Vagina (tissue), 2 donors: ENCODE data around the gene OR8B12.

Experiments
- CTCF ChIP-seq, 3 experiments: fragments of 450-650 bp in 2 of 3; fragments of 200-600 bp in 1 of 3; sonication (generic) in 1 of 3; IDR thresholded peaks; one replicate each; pipeline ENCODE4 v1.5.1; 2017 to 2019; ENCODE audit warnings: antibody characterized with exemption in 3 of 3, mild to moderate bottlenecking in 2 of 3, moderate library complexity in 2 of 3
- POLR2A ChIP-seq, 2 donors: fragments of 450-650 bp; IDR thresholded peaks; one replicate each; pipeline ENCODE4 v1.6.1; 2017; ENCODE audit warnings: antibody characterized with exemption in 2 of 2, mild to moderate bottlenecking in 2 of 2, moderate library complexity in 2 of 2
- POLR2AphosphoS5 ChIP-seq, 2 donors: sonication (generic); formaldehyde crosslinking; IDR thresholded peaks; one replicate each; pipeline ENCODE4 v1.9.0; 2017; ENCODE audit warnings: antibody characterized with exemption in 2 of 2, mild to moderate bottlenecking in 2 of 2, low read depth in 1 of 2; ENCODE audit not compliant: insufficient read depth in 1 of 2

GRCh38 chr11:124493016-124493655 is 50.3 kb downstream of the OR8B12 start:
- TF ChIP-seq POLR2AphosphoS5 (IDR thresholded peaks at IDR 0.05; ENCODE audit: insufficient read depth in 1 of 2, low read depth in 1 of 2): no peak
- no peak for TF ChIP-seq POLR2A (IDR thresholded peaks at IDR 0.05)
- no peak for TF ChIP-seq CTCF (IDR thresholded peaks at IDR 0.05)
